T-cell (primary cell): ENCODE data around the gene HACD4. TPM values are rescaled to one million over a fixed set of nuclear protein-coding genes. Genes with fewer than 3 reads are reported as not detected.
A peak's percentile ranks its signal among the peaks of the same experiment; 100 is the strongest.

Source experiments
- ATAC-seq, 4 experiments: fragments of 200-7000 bp in 3 of 4; fragments of 150-1000 bp in 1 of 4; cut with Tn5 transposase; replicated peaks in 1 of 4; 1 replicate in 3 of 4; 2 replicates in 1 of 4; pipeline ENCODE4 v1.10.0; 2021; ENCODE audit warnings: moderate library complexity in 3 of 4, mild to moderate bottlenecking in 2 of 4, moderate number of reproducible peaks in 1 of 4
- CTCF ChIA-PET, 2 donors: fragments of 300-600 bp; sonication (Branson Sonifier 250); formaldehyde crosslinking; loops; one replicate each; lab custom pipeline; 2022; ENCODE audit warnings: antibody characterized with exemption in 2 of 2; lab: Charles Lee
- POLR2A ChIA-PET, 2 donors: fragments of 300-600 bp; sonication (Branson Sonifier 250); formaldehyde crosslinking; loops; one replicate each; lab custom pipeline; 2022; ENCODE audit warnings: antibody characterized with exemption in 2 of 2; lab: Charles Lee
- DNase-seq, 35 experiments: peaks; one replicate each; pipeline versions ENCODE4 v3.0.0 to v3.0.0-alpha.2; 2013 to 2023
- H3K27ac ChIP-seq: one replicate; pipeline ENCODE4 v1.5.1; 2013; ENCODE audit warnings: low read length
- H3K27me3 ChIP-seq, 2 experiments: replicated peaks in 1 of 2; 1 replicate in 1 of 2; 2 replicates in 1 of 2; pipeline versions ENCODE4 v1.6.1 to v1.7.0; 2013; ENCODE audit warnings: low read length in 1 of 2, mixed read lengths in 1 of 2; ENCODE audit not compliant: control insufficient read depth in 2 of 2, insufficient read depth in 2 of 2; ENCODE audit errors: extremely low read depth in 1 of 2
- H3K36me3 ChIP-seq, 2 donors: 1 replicate in 1 of 2; 2 replicates in 1 of 2; pipeline versions ENCODE4 v1.6.1 to v1.7.0; 2013; ENCODE audit warnings: low read length in 1 of 2; ENCODE audit not compliant: control insufficient read depth in 2 of 2, insufficient read depth in 1 of 2; ENCODE audit errors: extremely low read depth in 1 of 2
- H3K4me1 ChIP-seq, 2 experiments: 1 replicate in 1 of 2; 2 replicates in 1 of 2; pipeline versions ENCODE4 v1.6.1 to v1.7.0; 2013; ENCODE audit warnings: low read length in 2 of 2, mixed read lengths in 1 of 2; ENCODE audit not compliant: insufficient read depth in 2 of 2, control insufficient read depth in 1 of 2; ENCODE audit errors: extremely low read depth in 1 of 2
- H3K4me3 ChIP-seq, 2 donors: 1 replicate in 1 of 2; 2 replicates in 1 of 2; pipeline versions ENCODE4 v1.5.1 to v1.7.0; 2013; ENCODE audit warnings: mild to moderate bottlenecking in 2 of 2, low read length in 1 of 2, moderate library complexity in 1 of 2; ENCODE audit not compliant: control insufficient read depth in 1 of 2; ENCODE audit errors: extremely low read depth in 1 of 2
- H3K9me3 ChIP-seq: 2 replicates; pipeline ENCODE4 v1.7.0; 2013
- H3K27ac Mint-ChIP-seq, 2 donors: one replicate each; pipeline ENCODE4 v1.8.0; 2020 to 2021; ENCODE audit warnings: mild to moderate bottlenecking in 2 of 2, mixed read lengths in 2 of 2
- H3K27me3 Mint-ChIP-seq, 2 donors: one replicate each; pipeline ENCODE4 v1.8.0; 2021 to 2022; ENCODE audit warnings: mixed read lengths in 2 of 2
- H3K36me3 Mint-ChIP-seq: one replicate; pipeline ENCODE4 v1.8.0; 2021; ENCODE audit warnings: mixed read lengths
- H3K4me1 Mint-ChIP-seq, 3 donors: one replicate each; pipeline ENCODE4 v1.8.0; 2020 to 2022; ENCODE audit warnings: mixed read lengths in 3 of 3, mild to moderate bottlenecking in 1 of 3
- H3K4me3 Mint-ChIP-seq, 3 donors: one replicate each; pipeline ENCODE4 v1.8.0; 2020 to 2022; ENCODE audit warnings: mild to moderate bottlenecking in 3 of 3, mixed read lengths in 3 of 3, moderate library complexity in 3 of 3
- H3K9me3 Mint-ChIP-seq, 3 donors: one replicate each; pipeline ENCODE4 v1.8.0; 2020 to 2022; ENCODE audit warnings: mixed read lengths in 3 of 3
- WGBS: methylation state at CpG from one replicate; pipeline ENCODE4 v1.1.5; 2013; ENCODE audit warnings: missing lambda C conversion rate; ENCODE audit not compliant: insufficient coverage; 5-methylcytosine and 5-hydroxymethylcytosine counted together
- total RNA-seq, 35 experiments: library from RNA in 6 of 35; stranded (reverse) in 6 of 35; fragments of 120-200 nt in 1 of 35; gene quantifications; one replicate each; pipeline versions ENCODE4 v1.2.1 to v1.2.4 and lab custom pipeline; 2013 to 2026

Gene HACD4
- total RNA-seq, 5 donors from 2014 or later (not counting 1 experiment from before 2014, with no cell fraction given) = 8.9 to 11.8 (median 10.2) TPM

GRCh38 chr9:21042466-21042865 is 11.0 kb upstream of the HACD4 start:
- Mint-ChIP-seq H3K27ac (no peak overlapping the region), H3K4me3 (no peak overlapping the region), H3K9me3 (no peaks in the 10 kb centered on the region), H3K27me3 (peaks cover 0 to 1% of the 10 kb centered on the region in 2 donors), H3K4me1 (peaks cover 9 to 14% (median 11%) of the 10 kb centered on the region in 3 donors), H3K36me3 (no peaks in the 10 kb centered on the region)
- no peak for ATAC-seq
- Histone ChIP-seq H3K9me3 (no peaks in the 10 kb centered on the region), H3K4me3 (no peak overlapping the region), H3K4me1 (peaks cover 3 to 5% of the 10 kb centered on the region in 2 experiments), H3K36me3 (no peaks in the 10 kb centered on the region), H3K27ac (no peak overlapping the region), H3K27me3 (no peaks in the 10 kb centered on the region)
- ChIA-PET CTCF (no interaction called here), POLR2A (no interaction called here)
- no peak for DNase-seq
- 100% methylated on average over 1 of the region's 4 CpGs for WGBS

GRCh38 chr9:21039302-21039701 is 7.9 kb upstream of the HACD4 start:
- no peaks in the 10 kb centered on the region for H3K27me3 ChIP-seq
- no CpG with 5 or more reads among the region's 1 CpG for WGBS
- Mint-ChIP-seq H3K4me3 (peak overlapping the region in 1 of 3 donors; percentile 19), H3K27ac (peak overlapping the region; percentile 40 to 56), H3K4me1 (peaks cover 9 to 11% (median 11%) of the 10 kb centered on the region in 3 donors), H3K27me3 (no peaks in the 10 kb centered on the region), H3K9me3 (no peaks in the 10 kb centered on the region), H3K36me3 (no peaks in the 10 kb centered on the region)
- peaks cover 3 to 5% of the 10 kb centered on the region in 2 experiments for H3K4me1 ChIP-seq
- H3K4me3 ChIP-seq = no peak overlapping the region
- CTCF ChIA-PET = interaction anchor here in 1 of 2 donors (0.6 kb wide), 1 partner anchor 21 kb away, joined by 3 read pairs; no protein-coding TSS in a partner anchor
- no peak overlapping the region for H3K27ac ChIP-seq
- ATAC-seq (peak in 1 of 4 experiments; percentile 35), DNase-seq (peak in 1 of 35 experiments; percentile 11)
- POLR2A ChIA-PET = no interaction called here
- no peaks in the 10 kb centered on the region for H3K36me3 ChIP-seq
- no peaks in the 10 kb centered on the region for H3K9me3 ChIP-seq

DNA sequence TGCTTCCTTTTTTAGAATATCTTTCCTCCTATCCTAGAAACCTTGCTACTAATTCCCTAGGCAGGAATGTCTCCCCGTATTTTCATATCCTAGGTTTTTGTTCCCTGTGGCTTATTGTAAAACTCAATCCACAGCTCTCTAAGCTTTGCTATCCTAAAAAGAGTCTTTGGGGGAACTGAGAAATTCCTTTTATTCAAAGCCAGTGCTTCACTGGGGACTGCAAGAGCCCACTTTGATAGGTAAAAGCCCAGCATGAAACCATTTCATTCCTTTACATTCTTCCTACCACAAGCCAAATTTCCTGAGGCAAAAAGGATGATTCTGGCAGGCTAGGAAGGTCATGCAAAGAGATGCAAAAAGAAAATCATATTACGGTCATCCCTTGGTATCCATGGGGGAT is 5.8 kb upstream of the HACD4 start:
- no peaks in the 10 kb centered on the region for H3K9me3 Mint-ChIP-seq
- ChIA-PET CTCF (no interaction called here), POLR2A (no interaction called here)
- 100% methylated on average over 1 of the region's 2 CpGs for WGBS
- H3K27me3 ChIP-seq = no peaks in the 10 kb centered on the region
- DNase-seq (no peak), ATAC-seq (no peak)
- H3K9me3 ChIP-seq = no peaks in the 10 kb centered on the region
- H3K27ac Mint-ChIP-seq = no peak overlapping the region
- no peak overlapping the region for H3K27ac ChIP-seq
- no peaks in the 10 kb centered on the region for H3K27me3 Mint-ChIP-seq
- peaks cover 3 to 8% of the 10 kb centered on the region in 2 experiments for H3K4me1 ChIP-seq
- H3K4me3 Mint-ChIP-seq = no peak overlapping the region
- H3K4me3 ChIP-seq = no peak overlapping the region
- peaks cover 18 to 27% (median 22%) of the 10 kb centered on the region in 3 donors for H3K4me1 Mint-ChIP-seq
- no peaks in the 10 kb centered on the region for H3K36me3 Mint-ChIP-seq
- no peaks in the 10 kb centered on the region for H3K36me3 ChIP-seq

DNA sequence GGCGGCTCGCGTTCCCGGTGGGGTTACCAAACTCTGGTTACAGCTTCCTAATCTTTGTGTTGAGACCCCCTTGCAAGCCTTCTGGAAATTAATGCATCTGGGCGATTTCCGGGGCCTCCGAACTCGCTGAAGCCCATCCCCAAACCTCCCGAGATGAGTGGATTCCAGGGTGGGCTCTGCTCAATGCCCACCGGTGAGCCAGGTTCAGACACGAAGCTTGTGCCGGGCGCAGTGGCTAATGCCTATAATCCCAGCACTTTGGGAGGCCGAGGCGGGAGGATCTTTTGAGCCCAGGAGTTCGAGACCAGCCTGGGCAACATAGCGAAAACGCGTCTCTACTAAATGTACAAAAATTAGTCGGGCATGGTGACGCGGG is 356 bp upstream of the HACD4 start:
- Histone ChIP-seq H3K9me3 (no peaks in the 10 kb centered on the region), H3K4me3 (peak overlapping the region; percentile 69 to 93), H3K4me1 (peaks cover 12 to 20% of the 10 kb centered on the region in 2 experiments), H3K27ac (peak overlapping the region; percentile 87), H3K27me3 (no peaks in the 10 kb centered on the region), H3K36me3 (peaks cover 0 to 7% of the 10 kb centered on the region in 2 donors)
- Mint-ChIP-seq H3K4me3 (peak overlapping the region in 2 of 3 donors; percentile 77 to 80), H3K27ac (peak overlapping the region; percentile 73 to 86), H3K27me3 (no peaks in the 10 kb centered on the region), H3K4me1 (peaks cover 23 to 33% (median 25%) of the 10 kb centered on the region in 3 donors), H3K9me3 (no peaks in the 10 kb centered on the region), H3K36me3 (peaks cover 10% of the 10 kb centered on the region)
- CTCF ChIA-PET = interaction anchor here in 1 of 2 donors (0.6 to 1.1 kb wide), 5 partner anchors 30 to 1763 kb away, joined by 3 to 4 read pairs (median 3); no protein-coding TSS in a partner anchor
- DNase-seq = no peak
- POLR2A ChIA-PET = no interaction called here
- WGBS = 63% methylated on average over 20 of the region's 22 CpGs
- no peak for ATAC-seq

DNA sequence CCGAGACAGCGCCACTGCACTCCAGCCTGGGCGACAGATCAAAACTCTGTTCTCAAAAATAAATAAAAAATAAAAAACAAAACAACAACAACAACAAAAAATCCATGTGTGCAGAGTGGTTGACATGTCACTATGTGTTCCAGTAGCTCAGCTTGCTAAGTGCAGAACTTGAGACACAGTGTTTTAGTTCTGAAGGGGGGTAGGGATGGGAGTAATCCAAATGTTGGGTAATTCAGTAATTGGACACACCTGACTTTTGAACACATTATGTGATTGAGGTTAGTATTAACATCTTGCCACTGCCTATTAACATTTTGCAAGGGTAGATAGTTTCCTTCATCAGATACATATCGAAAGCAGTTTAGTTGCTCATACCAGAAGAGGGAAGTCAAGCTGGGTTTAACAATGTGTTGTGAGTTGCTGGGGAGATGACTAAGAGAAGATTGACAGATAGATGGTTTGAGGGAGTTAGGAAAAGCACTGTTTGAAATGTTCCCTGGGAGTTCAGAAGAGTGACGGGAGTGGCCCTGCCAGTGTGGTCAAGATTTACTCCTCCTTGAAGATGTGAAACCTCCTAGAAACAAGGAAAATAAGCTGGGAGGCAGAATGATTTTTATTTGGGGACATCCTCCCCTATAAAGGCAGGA is 928 bp downstream of the HACD4 start:
- POLR2A ChIA-PET = interaction anchor here (0.6 to 1.1 kb wide), 3 partner anchors 10 to 562 kb away, joined by 4 to 12 read pairs (median 5); no protein-coding TSS in a partner anchor
- Mint-ChIP-seq H3K9me3 (no peaks in the 10 kb centered on the region), H3K4me1 (peaks cover 34 to 46% (median 37%) of the 10 kb centered on the region in 3 donors), H3K36me3 (peaks cover 22% of the 10 kb centered on the region), H3K4me3 (no peak overlapping the region), H3K27ac (no peak overlapping the region), H3K27me3 (no peaks in the 10 kb centered on the region)
- Histone ChIP-seq H3K27me3 (no peaks in the 10 kb centered on the region), H3K4me1 (peaks cover 12 to 20% of the 10 kb centered on the region in 2 experiments), H3K36me3 (peaks cover 0 to 17% of the 10 kb centered on the region in 2 donors), H3K4me3 (peak overlapping the region; percentile 69 to 93), H3K27ac (peak overlapping the region; percentile 93), H3K9me3 (no peaks in the 10 kb centered on the region)
- no CpG with 5 or more reads among the region's 5 CpGs for WGBS
- CTCF ChIA-PET = interaction anchor here (0.6 to 1.1 kb wide), 8 partner anchors 19 to 408 kb away, joined by 3 to 4 read pairs (median 3); partner anchors contain the start of gene MLLT3 (in 1 of the 2)
- DNase-seq = peak in 3 of 35 experiments; percentile 4 to 52 (median 16)
- peak; percentile 46 to 55 (median 52) for ATAC-seq

DNA sequence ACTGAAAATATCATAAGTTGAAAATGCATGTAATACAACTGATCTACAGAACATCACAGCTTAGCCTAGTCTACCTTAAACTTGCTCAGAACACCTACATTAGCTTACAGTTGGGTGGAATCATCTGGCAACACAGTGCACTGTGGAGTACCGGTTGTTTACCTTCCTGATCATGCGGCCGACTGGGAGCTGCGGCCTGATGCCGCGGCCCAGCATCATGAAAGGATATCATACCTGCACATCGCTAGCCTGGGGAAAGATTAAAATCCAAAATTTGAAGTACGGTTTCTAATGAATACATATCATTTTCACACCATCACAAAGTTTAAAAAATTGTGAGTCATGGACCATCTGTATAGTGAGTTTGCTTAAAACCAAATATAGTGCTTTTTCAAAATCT is 1.8 kb downstream of the HACD4 start:
- Histone ChIP-seq H3K4me1 (peaks cover 12 to 20% of the 10 kb centered on the region in 2 experiments), H3K36me3 (peaks cover 0 to 20% of the 10 kb centered on the region in 2 donors), H3K4me3 (no peak overlapping the region), H3K9me3 (no peaks in the 10 kb centered on the region), H3K27ac (peak overlapping the region; percentile 93), H3K27me3 (no peaks in the 10 kb centered on the region)
- ChIA-PET CTCF (interaction anchor here (0.6 to 1.1 kb wide), 3 partner anchors 18 to 82 kb away, joined by 3 to 4 read pairs (median 3); no protein-coding TSS in a partner anchor), POLR2A (interaction anchor here in 1 of 2 donors (0.6 kb wide), 1 partner anchor 49 kb away, joined by 3 read pairs; no protein-coding TSS in a partner anchor)
- Mint-ChIP-seq H3K4me1 (peaks cover 37 to 46% (median 40%) of the 10 kb centered on the region in 3 donors), H3K36me3 (peaks cover 24% of the 10 kb centered on the region), H3K9me3 (no peaks in the 10 kb centered on the region), H3K27ac (no peak overlapping the region), H3K27me3 (no peaks in the 10 kb centered on the region), H3K4me3 (no peak overlapping the region)
- no CpG with 5 or more reads among the region's 8 CpGs for WGBS
- ATAC-seq (no peak), DNase-seq (no peak)
